A549 (cell line): ENCODE results near the gene GRM7. TPM values are rescaled to one million over a fixed set of nuclear protein-coding genes. Genes with fewer than 3 reads are reported as not detected.

ENCODE experiments used
- ATAC-seq, 2 experiments: fragments of 200-7000 bp in 1 of 2; fragments of >200 bp in 1 of 2; cut with Nextera tagmentation in 1 of 2; cut with Tn5 transposase in 1 of 2; 3 replicates each; pipeline versions ENCODE4 v1.8.0 to v1.9.1; 2018 to 2020; ENCODE audit warnings: mild to moderate bottlenecking in 1 of 2, moderate library complexity in 1 of 2
- CTCF ChIA-PET: fragments of 300-600 bp; sonication (Branson Sonifier 250); formaldehyde crosslinking; extraction: SDS; loops from one replicate; lab custom pipeline; 2021; ENCODE audit warnings: antibody characterized with exemption, inconsistent platforms; lab: Yijun Ruan, JAX
- POLR2A ChIA-PET: fragments of 350-600 bp; formaldehyde crosslinking; extraction: SDS; loops from one replicate; lab custom pipeline; 2021; ENCODE audit warnings: antibody characterized with exemption, inconsistent platforms; lab: Yijun Ruan, JAX
- DNase-seq, 2 experiments: peaks; one replicate each; pipeline versions ENCODE4 v3.0.0 to v3.0.0-alpha.2; 2011 to 2016; ENCODE audit warnings: low read depth in 1 of 2, low spot score in 1 of 2
- FAIRE-seq: peaks from 2 replicates; lab custom pipeline; 2011; peaks lifted over from hg19 to GRCh38; lab: Jason Lieb, UNC
- H3K27ac ChIP-seq, 2 experiments: fragments of >200 bp; sonication (Bioruptor Twin); formaldehyde crosslinking; 3 replicates each; pipeline ENCODE4 v1.5.1; 2016 to 2017
- H3K4me1 ChIP-seq: fragments of >200 bp; sonication (Bioruptor Twin); formaldehyde crosslinking; 3 replicates; pipeline ENCODE4 v1.6.1; 2016
- H3K4me2 ChIP-seq: fragments of >200 bp; sonication (Bioruptor Twin); formaldehyde crosslinking; 3 replicates; pipeline ENCODE4 v1.6.1; 2016
- H3K4me3 ChIP-seq: fragments of >200 bp; sonication (Bioruptor Twin); formaldehyde crosslinking; 3 replicates; pipeline ENCODE4 v1.5.1; 2016
- H3K9me3 ChIP-seq: fragments of >200 bp; sonication (Bioruptor Twin); formaldehyde crosslinking; 3 replicates; pipeline ENCODE4 v1.6.1; 2016
- EP300 ChIP-seq, 2 experiments: fragments of >200 bp; sonication (Bioruptor Twin); formaldehyde crosslinking; IDR thresholded peaks; 2 replicates in 1 of 2; 3 replicates in 1 of 2; pipeline ENCODE4 v1.6.1; 2016 to 2017
- FOXS1 ChIP-seq: fragments of 250-450 bp; sonication (Bioruptor Pico); IDR thresholded peaks from 2 replicates; pipeline ENCODE4 v1.5.0; 2020; ENCODE audit warnings: mild to moderate bottlenecking, moderate library complexity
- GATA3 ChIP-seq: IDR thresholded peaks from 2 replicates; pipeline ENCODE4 v1.6.1; 2012; ENCODE audit warnings: borderline replicate concordance
- HES2 ChIP-seq: fragments of >200 bp; sonication (Bioruptor Twin); formaldehyde crosslinking; IDR thresholded peaks from 2 replicates; pipeline ENCODE4 v1.6.1; 2016
- HOXB5 ChIP-seq: fragments of 250-450 bp; sonication (Bioruptor Pico); IDR thresholded peaks from 2 replicates; pipeline ENCODE4 v1.5.0; 2020; ENCODE audit warnings: mild to moderate bottlenecking, moderate library complexity
- MAFK ChIP-seq: fragments of 450-650 bp; IDR thresholded peaks from 2 replicates; pipeline ENCODE4 v1.6.1; 2014; ENCODE audit not compliant: partially characterized antibody
- MAZ ChIP-seq: fragments of 150-350 bp; IDR thresholded peaks from 2 replicates; pipeline ENCODE4 v1.6.1; 2014; ENCODE audit warnings: antibody characterized with exemption, low read depth, low read length, borderline replicate concordance
- NPAS2 ChIP-seq: fragments of 250-450 bp; sonication (Bioruptor Pico); IDR thresholded peaks from 2 replicates; pipeline ENCODE4 v1.8.0; 2022; ENCODE audit warnings: mild to moderate bottlenecking, moderate library complexity, borderline replicate concordance
- RARB ChIP-seq: fragments of 250-450 bp; sonication (Bioruptor Pico); IDR thresholded peaks from 2 replicates; pipeline ENCODE4 v1.8.0; 2021; ENCODE audit warnings: mild to moderate bottlenecking, moderate library complexity
- REST ChIP-seq: fragments of 200-600 bp; sonication (generic); IDR thresholded peaks from 2 replicates; pipeline ENCODE4 v1.6.1; 2016; ENCODE audit warnings: antibody characterized with exemption, mild to moderate bottlenecking, moderate library complexity
- ZC3H11A ChIP-seq: fragments of 450-650 bp; IDR thresholded peaks from 2 replicates; pipeline ENCODE4 v1.6.1; 2014; ENCODE audit warnings: antibody characterized with exemption, mild to moderate bottlenecking
- WGBS: methylation state at CpG from one replicate; pipeline ENCODE4 v1.1.6; 2017; ENCODE audit errors: missing lambda C conversion rate; 5-methylcytosine and 5-hydroxymethylcytosine counted together
- polyA plus RNA-seq, 4 experiments: library from polyadenylated mRNA; depleted of rRNA in 3 of 4; stranded (reverse); fragments of >200 nt; fragmentation: RNase III in 1 of 4; extraction: RNeasy Plus Mini Kit Qiagen cat#74134 plus additional on column Dnase treatment in 1 of 4; gene quantifications; 2 replicates in 3 of 4; 3 replicates in 1 of 4; pipeline ENCODE4 v1.2.3, GENCODE V29; 2011 to 2017
- TF ChIP-seq, protein P1 (sequence below): fragments of 150-350 bp; IDR thresholded peaks from 2 replicates; pipeline ENCODE4 v1.6.1; 2014; ENCODE audit warnings: low read depth, mild to moderate bottlenecking, low read length
- TF ChIP-seq, protein P2 (sequence below): IDR thresholded peaks from 2 replicates; pipeline ENCODE4 v1.6.1; 2012
- TF ChIP-seq, protein P3 (sequence below): IDR thresholded peaks from 2 replicates; pipeline ENCODE4 v1.6.1; 2012
- TF ChIP-seq, protein P4 (sequence below): fragments of 450-650 bp; IDR thresholded peaks from 2 replicates; pipeline ENCODE4 v1.6.1; 2014; ENCODE audit warnings: antibody characterized with exemption

GRM7 gene
- polyA plus RNA-seq, 2 of the 4 experiments (the other 2 are of a cell fraction): not detected

GRCh38 chr3:7669641-7670040 is 808.7 kb downstream of the GRM7 start (continued):
- TF ChIP-seq HES2: no peak
- no peak for TF ChIP-seq EP300 (IDR thresholded peaks at IDR 0.05)
- no peak for TF ChIP-seq RARB (CRISPR knock-in tag)
- TF ChIP-seq, protein P1, sequence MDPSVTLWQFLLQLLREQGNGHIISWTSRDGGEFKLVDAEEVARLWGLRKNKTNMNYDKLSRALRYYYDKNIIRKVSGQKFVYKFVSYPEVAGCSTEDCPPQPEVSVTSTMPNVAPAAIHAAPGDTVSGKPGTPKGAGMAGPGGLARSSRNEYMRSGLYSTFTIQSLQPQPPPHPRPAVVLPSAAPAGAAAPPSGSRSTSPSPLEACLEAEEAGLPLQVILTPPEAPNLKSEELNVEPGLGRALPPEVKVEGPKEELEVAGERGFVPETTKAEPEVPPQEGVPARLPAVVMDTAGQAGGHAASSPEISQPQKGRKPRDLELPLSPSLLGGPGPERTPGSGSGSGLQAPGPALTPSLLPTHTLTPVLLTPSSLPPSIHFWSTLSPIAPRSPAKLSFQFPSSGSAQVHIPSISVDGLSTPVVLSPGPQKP: no peak

GRCh38 chr3:7678521-7678920 is 817.6 kb downstream of the GRM7 start:
- Histone ChIP-seq H3K4me2 (no peak overlapping the region), H3K4me3 (no peak overlapping the region), H3K9me3 (no peaks in the 10 kb centered on the region), H3K27ac (no peak overlapping the region), H3K4me1 (no peaks in the 10 kb centered on the region)
- no peak for DNase-seq
- FAIRE-seq: no peak
- ATAC-seq: no peak
- WGBS: 6% methylated on average over 3 of the region's 3 CpGs
- CTCF ChIA-PET: no interaction called here
- TF ChIP-seq MAFK: no peak
- TF ChIP-seq MAZ: no peak
- TF ChIP-seq, protein P2, sequence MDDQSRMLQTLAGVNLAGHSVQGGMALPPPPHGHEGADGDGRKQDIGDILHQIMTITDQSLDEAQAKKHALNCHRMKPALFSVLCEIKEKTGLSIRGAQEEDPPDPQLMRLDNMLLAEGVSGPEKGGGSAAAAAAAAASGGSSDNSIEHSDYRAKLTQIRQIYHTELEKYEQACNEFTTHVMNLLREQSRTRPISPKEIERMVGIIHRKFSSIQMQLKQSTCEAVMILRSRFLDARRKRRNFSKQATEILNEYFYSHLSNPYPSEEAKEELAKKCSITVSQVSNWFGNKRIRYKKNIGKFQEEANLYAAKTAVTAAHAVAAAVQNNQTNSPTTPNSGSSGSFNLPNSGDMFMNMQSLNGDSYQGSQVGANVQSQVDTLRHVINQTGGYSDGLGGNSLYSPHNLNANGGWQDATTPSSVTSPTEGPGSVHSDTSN: no peak
- no peak for TF ChIP-seq HOXB5
- TF ChIP-seq FOXS1 (CRISPR knock-in tag): no peak
- no peak for TF ChIP-seq REST
- TF ChIP-seq, all 56 proteins: peak for 0
- POLR2A ChIA-PET: no interaction called here

DNA sequence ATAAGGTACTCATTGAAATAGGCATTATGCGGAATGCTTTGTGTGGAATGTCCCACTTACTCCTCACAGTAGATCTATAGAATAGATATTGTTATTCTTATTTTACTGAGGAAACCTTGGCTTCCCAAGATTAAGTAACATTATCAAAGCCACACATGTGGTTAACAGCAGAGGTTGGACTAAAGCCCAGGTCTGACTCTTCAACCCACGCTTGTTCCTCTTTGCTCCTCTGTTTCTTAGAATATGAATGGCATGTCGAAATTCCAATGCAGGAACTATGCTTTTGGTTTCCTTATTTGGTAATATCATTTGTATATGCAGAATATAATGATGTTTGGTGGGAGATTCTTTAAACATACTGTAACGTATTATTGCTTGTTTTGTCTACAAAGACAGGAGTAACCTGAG is 821.9 kb downstream of the GRM7 start:
- Histone ChIP-seq H3K27ac (no peak overlapping the region), H3K4me1 (no peaks in the 10 kb centered on the region), H3K4me2 (no peak overlapping the region)
- ATAC-seq (no peak), DNase-seq (no peak)
- ChIA-PET CTCF (no interaction called here), POLR2A (no interaction called here)
- WGBS: 4% methylated on average over 4 of the region's 4 CpGs
- TF ChIP-seq, protein P3, sequence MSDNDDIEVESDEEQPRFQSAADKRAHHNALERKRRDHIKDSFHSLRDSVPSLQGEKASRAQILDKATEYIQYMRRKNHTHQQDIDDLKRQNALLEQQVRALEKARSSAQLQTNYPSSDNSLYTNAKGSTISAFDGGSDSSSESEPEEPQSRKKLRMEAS: no peak
- TF ChIP-seq, protein P4, sequence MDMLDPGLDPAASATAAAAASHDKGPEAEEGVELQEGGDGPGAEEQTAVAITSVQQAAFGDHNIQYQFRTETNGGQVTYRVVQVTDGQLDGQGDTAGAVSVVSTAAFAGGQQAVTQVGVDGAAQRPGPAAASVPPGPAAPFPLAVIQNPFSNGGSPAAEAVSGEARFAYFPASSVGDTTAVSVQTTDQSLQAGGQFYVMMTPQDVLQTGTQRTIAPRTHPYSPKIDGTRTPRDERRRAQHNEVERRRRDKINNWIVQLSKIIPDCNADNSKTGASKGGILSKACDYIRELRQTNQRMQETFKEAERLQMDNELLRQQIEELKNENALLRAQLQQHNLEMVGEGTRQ: no peak
- TF ChIP-seq ZC3H11A: no peak
- no peak for TF ChIP-seq NPAS2 (CRISPR knock-in tag)
- no peak for TF ChIP-seq GATA3
- TF ChIP-seq, all 56 proteins: peak for 0
- no peak for FAIRE-seq
- Histone ChIP-seq H3K4me3 (no peak overlapping the region), H3K9me3 (no peaks in the 10 kb centered on the region)
